Endothelial cell of umbilical vein (primary cell): ENCODE measurements around the gene SPPL2B. TPM values are rescaled to one million over a fixed set of nuclear protein-coding genes. Genes with fewer than 3 reads are reported as not detected.

Experiments used
- BruUV-seq: library from RNA; stranded (reverse); fragments of 400-500 nt; replicated peaks from 2 replicates; lab custom pipeline; 2021; lab: Mats Ljungman, UMichigan
- CTCF ChIA-PET: fragments of 300-600, 350-600 bp; sonication (Branson Sonifier 250); formaldehyde crosslinking; loops from one replicate; lab custom pipeline; 2021; ENCODE audit warnings: antibody characterized with exemption, inconsistent platforms; lab: Charles Lee
- POLR2A ChIA-PET: fragments of 300-600, 350-600 bp; sonication (Branson Sonifier 250); formaldehyde crosslinking; loops from one replicate; lab custom pipeline; 2021; ENCODE audit warnings: antibody characterized with exemption, inconsistent platforms; lab: Charles Lee
- DNase-seq: peaks from one replicate; pipeline ENCODE4 v3.0.0-alpha.2; 2011; ENCODE audit warnings: low read depth, low spot score
- FAIRE-seq: peaks from 2 replicates; lab custom pipeline; 2011; peaks lifted over from hg19 to GRCh38; lab: Jason Lieb, UNC
- H2AFZ ChIP-seq: 2 replicates; pipeline ENCODE4 v1.6.0; 2012; ENCODE audit warnings: low read depth, low read length, control low read depth, inconsistent platforms
- H3K27ac ChIP-seq: 2 replicates; pipeline ENCODE4 v1.5.1; 2011; ENCODE audit warnings: low read depth, mild to moderate bottlenecking, control low read depth, low read length, moderate library complexity; ENCODE audit not compliant: insufficient read depth
- H3K27me3 ChIP-seq, 2 experiments: 2 replicates each; pipeline versions ENCODE4 v1.6.0 to v1.6.1; 2011; ENCODE audit warnings: low read length in 2 of 2, mixed read lengths in 1 of 2; ENCODE audit not compliant: control insufficient read depth in 2 of 2, insufficient read depth in 2 of 2
- H3K36me3 ChIP-seq, 2 experiments: 2 replicates in 1 of 2; 3 replicates in 1 of 2; pipeline ENCODE4 v1.5.1; 2011; ENCODE audit warnings: low read length in 2 of 2, mild to moderate bottlenecking in 1 of 2, moderate library complexity in 1 of 2; ENCODE audit not compliant: control insufficient read depth in 2 of 2, insufficient read depth in 2 of 2; ENCODE audit errors: extremely low read depth in 1 of 2
- H3K4me1 ChIP-seq: 3 replicates; pipeline ENCODE4 v1.5.1; 2011; ENCODE audit warnings: mild to moderate bottlenecking, low read length; ENCODE audit not compliant: control insufficient read depth, insufficient read depth; ENCODE audit errors: extremely low read depth
- H3K4me2 ChIP-seq: 2 replicates; pipeline ENCODE4 v1.6.1; 2011; ENCODE audit warnings: low read length, control low read depth, mixed read lengths; ENCODE audit not compliant: insufficient read depth
- H3K4me3 ChIP-seq, 3 experiments: fragments of 200-600 bp in 1 of 3; sonication (generic), shearing (Covaris generic) in 1 of 3; replicated peaks in 1 of 3; 2 replicates each; pipeline ENCODE4 v1.5.1; 2011 to 2016; ENCODE audit warnings: control low read depth in 3 of 3, low read length in 3 of 3, mild to moderate bottlenecking in 2 of 3, inconsistent platforms in 1 of 3, low read depth in 1 of 3, moderate library complexity in 1 of 3; ENCODE audit not compliant: insufficient read depth in 1 of 3
- H3K79me2 ChIP-seq: 2 replicates; pipeline ENCODE4 v1.6.0; 2012; ENCODE audit warnings: low read length, inconsistent platforms; ENCODE audit not compliant: control insufficient read depth, insufficient read depth
- H3K9ac ChIP-seq: replicated peaks from 2 replicates; pipeline ENCODE3; 2011; ENCODE audit warnings: low read length, control low read depth; ENCODE audit not compliant: insufficient read depth; ENCODE audit errors: extremely low read depth
- H3K9me1 ChIP-seq: replicated peaks from 3 replicates; pipeline ENCODE4 v1.6.0; 2011; ENCODE audit warnings: mild to moderate bottlenecking, low read length; ENCODE audit not compliant: control insufficient read depth, insufficient read depth; ENCODE audit errors: extremely low read depth
- H3K9me3 ChIP-seq: replicated peaks from 2 replicates; pipeline ENCODE4 v1.5.1; 2012; ENCODE audit warnings: low read length, inconsistent platforms; ENCODE audit not compliant: control insufficient read depth, insufficient read depth
- H4K20me1 ChIP-seq: replicated peaks from 2 replicates; pipeline ENCODE3; 2011; ENCODE audit warnings: mild to moderate bottlenecking, low read length; ENCODE audit not compliant: control insufficient read depth, insufficient read depth; ENCODE audit errors: extremely low read depth
- CTCF ChIP-seq, 2 donors: IDR thresholded peaks; 1 replicate in 1 of 2; 2 replicates in 1 of 2; pipeline ENCODE4 v1.5.1; 2011; ENCODE audit warnings: low read length in 2 of 2, mild to moderate bottlenecking in 2 of 2, moderate library complexity in 2 of 2, control low read depth in 1 of 2, inconsistent platforms in 1 of 2, low read depth in 1 of 2; ENCODE audit not compliant: insufficient read depth in 1 of 2; ENCODE audit errors: extremely low read depth in 1 of 2
- EZH2 ChIP-seq: IDR thresholded peaks from 2 replicates; pipeline ENCODE4 v1.6.1; 2012; ENCODE audit warnings: borderline replicate concordance, low read depth, mild to moderate bottlenecking, moderate library complexity, low read length, inconsistent platforms; ENCODE audit not compliant: severe bottlenecking
- GATA2 ChIP-seq: IDR thresholded peaks from 2 replicates; pipeline ENCODE4 v1.7.0; 2011; ENCODE audit warnings: low read depth, mild to moderate bottlenecking, moderate library complexity, mixed read lengths, low read length; ENCODE audit not compliant: insufficient read length, insufficient read depth
- JUN ChIP-seq: IDR thresholded peaks from 2 replicates; pipeline ENCODE4 v1.6.1; 2011; ENCODE audit warnings: borderline replicate concordance, low read depth; ENCODE audit not compliant: insufficient read length, insufficient read depth
- MYC ChIP-seq: IDR thresholded peaks from one replicate; pipeline ENCODE4 v1.6.1; 2011; ENCODE audit warnings: mild to moderate bottlenecking, low read depth, low read length
- POLR2A ChIP-seq: IDR thresholded peaks from 2 replicates; pipeline ENCODE4 v1.6.1; 2012; ENCODE audit warnings: low read depth, mild to moderate bottlenecking, control low read depth, low read length
- POLR2AphosphoS5 ChIP-seq: IDR thresholded peaks from 2 replicates; pipeline ENCODE4 v1.6.1; 2012; ENCODE audit warnings: low read depth, mild to moderate bottlenecking, control low read depth, low read length, moderate library complexity; ENCODE audit not compliant: insufficient read depth
- dilution Hi-C: fragments of 300-500 bp; cut with MboI; formaldehyde crosslinking; loops from one replicate; pipeline ENCODE4 v1.15.0; 2019; ENCODE audit warnings: low sequenced_read_pairs; ENCODE audit not compliant: extremely low pct_ligation_motif_present
- intact Hi-C: fragments of 100-400 bp; cut with micrococcal nuclease; formaldehyde crosslinking; loops from one replicate; pipeline ENCODE4 v1.10.0; 2022
- polyA plus RNA-seq, 4 experiments: library from polyadenylated mRNA; depleted of rRNA in 3 of 4; stranded (reverse) in 3 of 4; unstranded in 1 of 4; fragments of >200 nt; gene quantifications; 2 replicates each; pipeline versions ENCODE4 v1.2.1 to v1.2.3, GENCODE V29; 2011 to 2012; ENCODE audit warnings: missing spikeins in 1 of 4
- total RNA-seq: library from RNA; stranded (reverse); gene quantifications from 2 replicates; pipeline ENCODE4 v1.2.3, GENCODE V29; 2021

The SPPL2B gene
- total and polyA plus RNA-seq, 2 donors (not counting 3 experiments of a cell fraction or from before 2014, with no cell fraction given), result 60.7 to 62.7 TPM

GRCh38 chr19:2394054-2394441 lies 65.6 kb downstream of the SPPL2B start:
- TF ChIP-seq GATA2 (no peak), POLR2A (no peak), POLR2AphosphoS5 (no peak), MYC (no peak), JUN (no peak), CTCF (IDR thresholded peaks at IDR 0.05; ENCODE audit: extremely low read depth in 1 of 2, insufficient read depth in 1 of 2, low read depth in 1 of 2, low read length in 2 of 2) (no peak), EZH2 (no peak)
- Histone ChIP-seq H3K36me3 (no peaks in the 10 kb centered on the region), H3K27me3 (peaks cover 0 to 3% of the 10 kb centered on the region in 2 experiments), H3K27ac (no peak overlapping the region), H3K9me3 (no peaks in the 10 kb centered on the region), H3K4me2 (no peak overlapping the region), H3K4me1 (no peaks in the 10 kb centered on the region), H3K9ac (no peak overlapping the region), H3K79me2 (no peaks in the 10 kb centered on the region), H3K4me3 (no peak overlapping the region), H4K20me1 (no peaks in the 10 kb centered on the region), H3K9me1 (no peaks in the 10 kb centered on the region), H2AFZ (no peak overlapping the region)
- dilution Hi-C loops (no loop called here), intact Hi-C loops (loop anchor here (10.0 kb wide), 1 partner anchor 221 kb away; no protein-coding TSS in a partner anchor)
- DNase-seq (no peak), FAIRE-seq (no peak)
- ChIA-PET CTCF (interaction anchor here (0.6 to 2.7 kb wide), 6 partner anchors 10 to 217 kb away, joined by 3 to 14 read pairs (median 3); no protein-coding TSS in a partner anchor), POLR2A (no interaction called here)
- BruUV-seq, result no TSS peak
